Measurements from ENCODE around the gene LGR5.
"Not testable (repeated sequence)": the region's sequence is repeated elsewhere in the genome, so short reads cannot be mapped to it uniquely, and the experiment has no call there.

Gene LGR5

DNA sequence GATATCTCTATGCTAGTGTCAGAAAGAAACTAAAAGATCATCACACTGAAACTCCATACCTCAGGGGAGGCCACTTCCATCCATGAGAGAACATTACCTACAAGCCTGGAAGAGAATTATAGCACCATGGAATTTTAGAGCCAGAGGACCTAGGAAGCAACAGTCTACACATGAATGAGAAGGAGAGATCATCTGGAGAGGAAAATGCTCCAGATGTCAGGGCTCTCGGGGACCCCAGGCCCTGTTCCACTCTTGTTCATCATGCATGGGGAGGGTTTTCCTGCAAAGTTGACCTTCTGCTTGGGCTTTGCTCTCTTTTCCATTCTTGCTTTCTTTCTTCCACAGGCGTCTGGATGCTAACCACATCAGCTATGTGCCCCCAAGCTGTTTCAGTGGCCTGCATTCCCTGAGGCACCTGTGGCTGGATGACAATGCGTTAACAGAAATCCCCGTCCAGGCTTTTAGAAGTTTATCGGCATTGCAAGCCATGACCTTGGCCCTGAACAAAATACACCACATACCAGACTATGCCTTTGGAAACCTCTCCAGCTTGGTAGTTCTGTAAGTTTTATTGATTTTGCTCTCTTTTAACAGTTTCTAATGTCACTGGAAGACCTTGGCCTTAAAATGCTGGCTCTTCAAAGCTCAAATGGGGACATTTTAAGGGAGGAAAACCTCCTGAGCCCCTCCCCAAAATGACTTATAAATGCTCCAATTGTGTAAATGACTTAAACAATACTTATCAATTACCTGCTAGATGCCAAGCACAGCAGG lies 113.3 kb downstream of the LGR5 start:
- no peak for DNase-seq (ENCODE audit: low read depth in 2 of 2)

GRCh38 chr12:71555191-71555590 lies 115.6 kb downstream of the LGR5 start:
- no peak for DNase-seq (ENCODE audit: low read depth in 2 of 2)

DNA sequence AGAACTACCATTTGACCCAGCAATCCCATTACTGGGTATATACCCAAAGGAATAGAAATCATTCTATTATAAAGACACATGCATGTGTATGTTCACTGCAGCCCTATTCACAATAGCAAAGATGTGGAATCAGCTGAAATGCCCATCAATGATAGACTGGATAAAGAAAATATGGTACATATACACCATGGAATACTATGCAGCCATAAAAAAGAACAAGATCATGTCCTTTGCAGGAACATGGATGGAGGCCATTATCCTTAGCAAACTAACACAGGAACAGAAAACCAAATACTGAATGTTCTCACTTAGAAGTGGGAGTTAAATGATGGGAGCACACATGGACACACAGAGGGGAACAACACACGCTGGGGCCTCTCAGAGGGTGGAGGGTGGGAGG lies 116.2 kb downstream of the LGR5 start:
- not testable (repeated sequence) for DNase-seq (ENCODE audit: low read depth in 2 of 2)

DNA sequence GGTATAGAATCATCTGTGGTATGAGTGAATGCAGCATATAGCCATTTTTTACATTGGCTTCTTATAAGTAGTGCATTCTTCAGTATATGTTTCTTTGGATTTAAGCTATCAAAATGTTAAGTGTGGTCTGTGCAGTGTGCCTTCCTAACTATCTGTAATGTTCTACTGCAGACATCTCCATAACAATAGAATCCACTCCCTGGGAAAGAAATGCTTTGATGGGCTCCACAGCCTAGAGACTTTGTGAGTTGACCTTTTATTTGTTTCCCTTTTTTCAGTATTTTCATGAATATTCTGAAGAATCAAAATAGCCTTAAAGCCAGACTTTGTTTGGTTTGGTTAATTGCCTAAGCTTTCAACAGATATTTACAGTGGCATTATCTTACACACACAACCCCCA lies 116.8 kb downstream of the LGR5 start:
- no peak for DNase-seq (ENCODE audit: low read depth in 2 of 2)

DNA sequence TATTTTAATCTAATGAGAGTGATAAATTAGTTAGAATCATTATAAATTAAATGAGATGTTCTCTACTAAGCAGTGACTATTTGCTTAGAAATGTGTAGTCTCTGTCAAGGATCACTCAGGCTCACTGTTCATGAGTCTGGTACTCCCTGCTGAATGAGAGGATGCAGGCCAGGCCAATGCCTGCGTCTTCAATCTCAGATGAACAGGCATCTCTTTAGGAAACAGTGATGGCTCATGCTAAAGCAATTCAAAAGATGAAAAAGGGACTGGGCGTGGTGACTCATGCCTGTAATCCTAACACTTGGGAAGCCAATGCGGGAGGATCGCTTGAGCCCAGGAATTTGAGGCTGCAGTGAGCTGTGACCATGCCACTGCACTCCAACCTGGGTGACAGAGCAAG lies 117.3 kb downstream of the LGR5 start:
- DNase-seq (ENCODE audit: low read depth in 2 of 2): no peak

DNA sequence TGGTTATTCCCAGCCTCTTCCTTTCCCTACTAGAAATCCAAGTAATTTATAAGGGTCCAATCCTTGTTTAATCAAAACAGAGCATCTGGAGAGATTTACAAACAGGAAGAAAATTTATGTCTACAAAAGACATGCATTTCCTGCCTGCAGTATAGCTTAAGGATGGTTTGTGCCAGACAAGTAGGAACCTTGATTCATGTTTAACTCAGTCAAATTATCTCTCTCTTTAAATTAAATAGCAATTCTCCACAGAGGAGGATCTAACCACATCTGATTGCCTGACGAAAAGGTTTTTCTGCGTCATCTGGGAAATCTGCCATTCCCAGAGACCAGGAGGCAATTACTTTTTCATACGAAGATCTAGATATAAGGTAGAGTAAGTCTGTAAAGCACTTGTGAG lies 118.8 kb downstream of the LGR5 start:
- DNase-seq (ENCODE audit: low read depth in 2 of 2): no peak

- no peak for DNase-seq (ENCODE audit: low read depth in 2 of 2)
These were observed 123.3 kb downstream of the LGR5 start for GRCh38 chr12:71562676-71563595.

DNA sequence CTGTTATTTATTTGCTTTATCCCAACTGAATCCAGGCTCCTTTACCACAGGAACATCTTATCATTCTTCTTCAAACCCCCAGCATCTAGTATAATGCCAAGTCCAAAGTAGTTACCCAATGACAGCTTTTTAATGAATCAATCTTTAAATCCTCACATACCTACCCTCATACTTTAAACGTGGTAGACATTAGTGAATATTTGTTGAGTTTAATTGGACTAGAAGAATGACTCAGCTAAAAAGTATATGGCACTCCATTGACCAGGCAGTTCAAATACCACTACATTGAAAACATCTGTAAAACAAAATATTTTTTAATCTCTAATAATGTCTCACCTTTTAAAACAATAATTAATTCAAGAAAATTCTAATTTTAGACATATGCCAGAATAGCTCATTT lies 125.9 kb downstream of the LGR5 start:
- DNase-seq (ENCODE audit: low read depth in 2 of 2): no peak

DNA sequence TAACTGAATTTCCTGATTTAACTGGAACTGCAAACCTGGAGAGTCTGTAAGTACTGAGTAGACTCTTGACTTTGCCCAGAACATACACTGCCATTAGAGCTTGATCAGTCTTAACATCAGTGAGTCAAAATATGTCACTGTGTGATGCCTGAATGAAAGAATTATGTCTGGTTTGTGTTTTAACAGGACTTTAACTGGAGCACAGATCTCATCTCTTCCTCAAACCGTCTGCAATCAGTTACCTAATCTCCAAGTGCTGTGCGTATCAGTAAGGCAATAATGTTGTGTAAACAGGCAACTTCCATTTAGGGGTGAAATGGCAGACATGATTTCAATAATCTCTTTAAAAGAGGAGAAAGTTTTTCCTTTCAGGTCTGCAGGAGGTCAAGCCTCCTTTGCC lies 127.1 kb downstream of the LGR5 start:
- DNase-seq (ENCODE audit: low read depth in 2 of 2): no peak

DNA sequence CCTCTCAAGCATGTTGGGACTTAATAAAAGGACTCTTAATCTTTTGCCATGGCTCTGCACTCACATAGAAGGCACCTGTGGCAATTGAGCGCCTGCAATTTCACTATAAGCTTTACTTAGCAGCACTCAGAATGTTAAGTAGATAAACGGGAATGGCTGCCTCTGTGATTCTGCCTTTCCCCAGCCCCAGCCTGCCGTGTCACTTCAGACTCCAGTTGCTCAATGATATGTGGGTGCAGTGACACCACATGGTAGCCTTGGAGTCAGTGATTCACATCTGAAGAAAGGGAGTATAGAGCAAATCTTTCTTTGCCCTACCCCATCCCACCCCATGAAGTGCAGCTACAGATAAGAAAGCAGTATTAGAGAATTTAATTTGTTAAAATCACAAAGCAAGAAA lies 127.9 kb downstream of the LGR5 start:
- DNase-seq (ENCODE audit: low read depth in 2 of 2): no peak

DNA sequence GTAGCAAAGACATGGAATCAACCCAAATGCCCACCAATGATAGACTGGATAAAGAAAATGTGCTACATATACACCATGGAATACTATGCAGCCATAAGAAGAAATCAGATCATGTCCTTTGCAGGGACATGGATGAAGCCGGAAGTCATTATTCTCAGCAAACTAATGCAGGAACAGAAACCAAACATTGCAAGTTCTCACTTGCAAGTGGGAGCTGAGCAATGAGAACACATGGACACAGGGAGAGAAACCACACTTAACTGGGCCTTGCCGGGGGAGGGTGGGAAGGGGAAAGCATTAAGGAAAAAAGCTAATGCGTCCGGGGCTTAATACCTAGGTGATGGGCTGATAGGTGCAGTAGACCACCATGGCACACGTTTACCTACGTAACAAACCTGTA lies 130.3 kb downstream of the LGR5 start:
- not testable (repeated sequence) for DNase-seq (ENCODE audit: low read depth in 2 of 2)

DNA sequence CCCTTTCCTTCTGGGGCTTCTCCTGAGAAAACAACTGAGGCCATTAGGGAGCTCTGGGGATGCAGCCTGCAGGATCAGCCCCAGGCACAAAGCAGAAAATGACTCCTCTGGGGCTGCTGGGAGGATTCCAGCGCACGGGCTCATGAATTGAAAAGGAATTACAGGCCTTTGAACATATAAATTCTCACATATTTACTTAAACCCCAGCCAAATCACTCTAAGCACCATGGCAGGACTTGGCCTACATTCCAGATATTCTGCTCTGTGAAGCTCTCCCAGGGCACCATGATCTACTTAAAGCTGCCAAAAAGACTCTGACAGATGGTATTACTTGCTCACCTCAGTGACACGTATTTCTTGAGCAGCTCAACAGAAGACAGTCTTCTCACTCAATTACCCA lies 136.9 kb downstream of the LGR5 start:
- no peak for DNase-seq (ENCODE audit: low read depth in 2 of 2)

DNA sequence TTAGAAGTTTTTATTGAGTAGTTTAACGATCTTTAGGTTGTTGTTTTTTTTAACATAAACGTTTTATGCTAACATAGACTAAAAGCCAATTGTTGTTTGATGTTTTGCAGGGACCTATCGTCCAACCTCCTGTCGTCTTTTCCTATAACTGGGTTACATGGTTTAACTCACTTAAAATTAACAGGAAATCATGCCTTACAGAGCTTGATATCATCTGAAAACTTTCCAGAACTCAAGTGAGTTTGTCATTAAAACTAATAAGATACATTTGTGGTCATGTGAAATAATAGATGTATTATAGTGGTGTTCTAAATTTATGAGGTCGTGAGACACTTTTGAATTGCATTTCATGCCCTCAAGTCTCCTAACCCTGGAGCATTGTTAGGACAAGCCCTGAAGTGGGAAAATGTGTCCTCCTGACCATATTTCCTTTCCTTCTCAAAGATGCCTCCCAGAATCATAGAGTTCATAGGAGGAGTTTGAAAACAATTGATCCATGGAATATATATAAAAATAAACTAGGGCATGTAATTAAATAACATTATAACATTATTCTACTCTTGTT lies 139.2 kb downstream of the LGR5 start:
- no peak for DNase-seq (ENCODE audit: low read depth in 2 of 2)

- DNase-seq (ENCODE audit: low read depth in 2 of 2): no peak
These were observed 141.6 kb downstream of the LGR5 start for GRCh38 chr12:71581206-71581605.

- no peak for DNase-seq (ENCODE audit: low read depth in 2 of 2)
These were observed 143.3 kb downstream of the LGR5 start for GRCh38 chr12:71582925-71583324.

GRCh38 chr12:71584356-71584755 lies 144.8 kb downstream of the LGR5 start:
- no peak for DNase-seq (ENCODE audit: low read depth in 2 of 2)

DNA sequence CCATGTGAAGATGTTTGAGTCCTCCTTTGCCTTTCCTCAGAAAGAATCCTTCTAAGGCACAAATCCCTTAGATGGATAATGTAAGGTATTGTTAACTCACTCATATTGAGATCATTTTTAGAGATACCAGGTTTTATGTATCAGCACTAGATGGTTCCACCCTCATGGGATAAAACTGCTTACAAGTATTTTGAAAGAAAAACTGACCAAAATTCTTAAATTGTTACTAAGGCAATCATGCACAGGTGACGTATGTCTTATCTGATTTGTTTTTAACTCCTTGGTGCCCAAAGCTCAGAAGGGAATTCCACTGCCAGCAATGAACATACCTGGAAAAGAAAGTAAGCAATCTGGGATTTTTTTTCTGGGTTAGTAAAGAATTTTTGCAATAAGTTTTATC lies 145.6 kb downstream of the LGR5 start:
- no peak for DNase-seq (ENCODE audit: low read depth in 2 of 2)

- DNase-seq (ENCODE audit: low read depth in 2 of 2): no peak
These were observed 147.4 kb downstream of the LGR5 start for GRCh38 chr12:71587012-71587411.

GRCh38 chr12:71589478-71589881 lies 149.9 kb downstream of the LGR5 start:
- DNase-seq (ENCODE audit: low read depth in 2 of 2): no peak

DNA sequence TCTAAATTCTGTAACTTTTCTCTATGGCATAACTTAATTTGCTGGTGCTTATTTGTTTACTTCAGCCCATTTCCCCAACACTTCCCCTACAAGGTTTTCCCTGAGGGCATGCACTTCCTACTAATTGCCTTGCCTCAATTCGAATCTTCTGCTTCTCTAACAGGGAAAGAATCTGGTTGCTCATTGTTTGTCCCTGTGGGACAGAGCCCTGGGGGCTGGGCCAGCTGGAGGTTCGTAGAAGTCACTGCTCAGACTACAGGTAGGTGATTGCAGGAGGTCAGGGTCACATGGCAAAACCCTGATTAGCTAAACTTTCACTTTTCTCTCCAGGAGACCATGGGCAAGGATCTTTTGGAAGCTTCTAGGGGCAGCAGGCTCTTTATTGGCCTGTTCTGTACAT lies 152.0 kb downstream of the LGR5 start:
- no peak for DNase-seq (ENCODE audit: low read depth in 2 of 2)

GRCh38 chr12:71592841-71593240 lies 153.2 kb downstream of the LGR5 start:
- no peak for DNase-seq (ENCODE audit: low read depth in 2 of 2)

GRCh38 chr12:71594214-71594948 lies 154.8 kb downstream of the LGR5 start:
- no peak for DNase-seq (ENCODE audit: low read depth in 2 of 2)

Measured in stimulated activated CD8-positive, alpha-beta memory T cell treated with anti-CD3 and anti-CD28 coated beads, Interleukin-15, amount 100 ng/mL, for 4 hours (primary cell).